Daoy (cell line): ENCODE data around the gene SERPINB1. TPM values are rescaled to one million over a fixed set of nuclear protein-coding genes. Genes with fewer than 3 reads are reported as not detected.
"Not testable (repeated sequence)": the region's sequence is repeated elsewhere in the genome, so short reads cannot be mapped to it uniquely, and the experiment has no call there.

ENCODE experiments used
- DNase-seq: peaks from one replicate; pipeline ENCODE4 v3.0.0-alpha.2; 2015; ENCODE audit warnings: low read depth
- total RNA-seq: library from RNA; depleted of rRNA; stranded (reverse); fragments of >200 nt; shearing (Covaris generic); gene quantifications from 2 replicates; pipeline ENCODE4 v1.2.3, GENCODE V29; 2014; rRNA removed

The SERPINB1 gene
- total RNA-seq, result 1.4 and 3.7 TPM in 2 replicates

GRCh38 chr6:2841264-2842138, at the start of gene SERPINB1:
SERPINB1 (minus strand) TSS chr6:2841863; CDS start chr6:2840586, 1,277 bp downstream.
- DNase-seq, result peak; percentile 85

GRCh38 chr6:2890976-2891767, 49.5 kb upstream of the SERPINB1 start:
- DNase-seq, result no peak

GRCh38 chr6:2885967-2886735, 44.5 kb upstream of the SERPINB1 start:
- DNase-seq, result no peak

- no peak for DNase-seq
These were observed 43.1 kb upstream of the SERPINB1 start for GRCh38 chr6:2884804-2885203.

- DNase-seq, result no peak
These were observed 42.0 kb upstream of the SERPINB1 start for GRCh38 chr6:2883673-2884072.

GRCh38 chr6:2881423-2881822, 39.8 kb upstream of the SERPINB1 start:
- no peak for DNase-seq

- DNase-seq, result not testable (repeated sequence)
These were observed 38.5 kb upstream of the SERPINB1 start for GRCh38 chr6:2880156-2880555.

GRCh38 chr6:2877960-2878359, 36.3 kb upstream of the SERPINB1 start:
- no peak for DNase-seq

GRCh38 chr6:2877057-2877882, 35.6 kb upstream of the SERPINB1 start:
- peak; percentile 72 for DNase-seq

- peak; percentile 83 for DNase-seq
These were observed 34.8 kb upstream of the SERPINB1 start for GRCh38 chr6:2876210-2877056.

- peak; percentile 30 for DNase-seq
These were observed 33.9 kb upstream of the SERPINB1 start for GRCh38 chr6:2875359-2876191.

- DNase-seq, result no peak
These were observed 32.0 kb upstream of the SERPINB1 start for GRCh38 chr6:2873643-2874042.

GRCh38 chr6:2872423-2873358, 31.0 kb upstream of the SERPINB1 start:
- DNase-seq, result no peak

- no peak for DNase-seq
These were observed 30.3 kb upstream of the SERPINB1 start for GRCh38 chr6:2871953-2872352.

- no peak for DNase-seq
These were observed 29.4 kb upstream of the SERPINB1 start for GRCh38 chr6:2871102-2871501.

GRCh38 chr6:2870046-2870636, 28.5 kb upstream of the SERPINB1 start:
- DNase-seq, result no peak

GRCh38 chr6:2868637-2869036, 27.0 kb upstream of the SERPINB1 start:
- DNase-seq, result no peak
